ENCODE measurements around the gene RAP1GAP2. TPM values are rescaled to one million over a fixed set of nuclear protein-coding genes. Genes with fewer than 3 reads are reported as not detected.

Gene RAP1GAP2
- total and polyA plus RNA-seq, 2 of the 8 experiments (the other 6 are each of a cell fraction or from before 2014, with no cell fraction given) = 24.0 to 63.8 TPM

- TF ChIP-seq BCL11A (IDR thresholded peaks at IDR 0.05; ENCODE audit: low read depth in 2 of 2, low read length in 2 of 2) = no peak
- no peak for TF ChIP-seq EZH2 (IDR thresholded peaks at IDR 0.05; ENCODE audit: low read depth, low read length, severe bottlenecking)
- TF ChIP-seq MAX (IDR thresholded peaks at IDR 0.05) = no peak
These were observed 149.9 kb downstream of the RAP1GAP2 start (continued) for GRCh38 chr17:2946144-2946543.
